Effector memory CD4-positive, alpha-beta T cell (primary cell): ENCODE results near the gene MFNG.
A peak's percentile ranks its signal among the peaks of the same experiment; 100 is the strongest.

Source experiments
- DNase-seq, 3 donors: peaks; one replicate each; pipeline ENCODE4 v3.0.0-alpha.2; 2020
- H3K27ac ChIP-seq: 2 replicates; pipeline ENCODE4 v1.7.0; 2013; ENCODE audit warnings: mild to moderate bottlenecking, low read length, moderate library complexity; ENCODE audit not compliant: insufficient read depth, poor library complexity, severe bottlenecking
- H3K27me3 ChIP-seq: replicated peaks from 2 replicates; pipeline ENCODE4 v1.7.0; 2013; ENCODE audit warnings: mild to moderate bottlenecking, low read length; ENCODE audit not compliant: insufficient read depth, control insufficient read depth, poor library complexity, severe bottlenecking
- H3K36me3 ChIP-seq: 2 replicates; pipeline ENCODE4 v1.7.0; 2013; ENCODE audit warnings: mild to moderate bottlenecking, low read length, moderate library complexity; ENCODE audit not compliant: control insufficient read depth, insufficient read depth
- H3K4me1 ChIP-seq: 2 replicates; pipeline ENCODE4 v1.7.0; 2013; ENCODE audit warnings: low read length, mild to moderate bottlenecking; ENCODE audit not compliant: control insufficient read depth, insufficient read depth, poor library complexity, severe bottlenecking
- H3K4me3 ChIP-seq: 2 replicates; pipeline ENCODE4 v1.7.0; 2013; ENCODE audit warnings: low read length, low read depth, mild to moderate bottlenecking; ENCODE audit not compliant: insufficient read depth, poor library complexity, severe bottlenecking
- H3K9me3 ChIP-seq: 2 replicates; pipeline ENCODE4 v1.7.0; 2013; ENCODE audit warnings: mild to moderate bottlenecking, low read length, moderate library complexity; ENCODE audit not compliant: control insufficient read depth

Gene MFNG

DNA sequence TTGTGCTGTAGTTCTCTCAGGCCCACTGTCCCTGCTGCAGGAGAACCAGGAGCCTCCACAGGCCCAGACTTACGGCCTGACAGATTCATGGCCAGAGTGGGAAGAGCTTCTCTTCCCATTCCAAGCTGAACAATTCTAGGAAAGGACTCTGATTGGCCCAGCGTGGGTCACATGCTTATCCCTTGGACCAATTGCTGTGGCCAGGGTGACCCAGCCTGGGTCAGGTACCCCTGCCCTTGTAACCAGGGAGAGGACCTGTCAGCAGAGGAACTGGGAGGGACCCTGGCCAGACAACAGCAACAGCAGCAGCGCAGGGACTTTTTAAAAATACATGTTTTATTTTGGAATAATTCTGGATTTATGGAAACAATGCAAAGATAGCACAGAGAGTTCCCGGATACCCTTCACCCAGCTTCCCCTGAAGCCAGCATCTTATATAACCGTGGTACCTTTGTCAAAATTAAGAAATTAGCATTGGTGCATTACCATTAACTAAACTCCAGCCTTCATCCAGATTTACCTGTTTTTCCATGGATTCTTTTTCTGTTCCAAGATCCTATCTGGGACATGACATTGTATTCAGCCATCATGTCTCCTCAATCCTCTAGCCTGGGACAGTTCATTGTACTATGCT is 50.1 kb downstream of the MFNG start:
- no peaks in the 10 kb centered on the region for H3K36me3 ChIP-seq
- no peak overlapping the region for H3K27ac ChIP-seq
- DNase-seq: no peak
- no peaks in the 10 kb centered on the region for H3K4me1 ChIP-seq
- H3K27me3 ChIP-seq: no peaks in the 10 kb centered on the region
- no peak overlapping the region for H3K4me3 ChIP-seq
- H3K9me3 ChIP-seq: no peaks in the 10 kb centered on the region

DNA sequence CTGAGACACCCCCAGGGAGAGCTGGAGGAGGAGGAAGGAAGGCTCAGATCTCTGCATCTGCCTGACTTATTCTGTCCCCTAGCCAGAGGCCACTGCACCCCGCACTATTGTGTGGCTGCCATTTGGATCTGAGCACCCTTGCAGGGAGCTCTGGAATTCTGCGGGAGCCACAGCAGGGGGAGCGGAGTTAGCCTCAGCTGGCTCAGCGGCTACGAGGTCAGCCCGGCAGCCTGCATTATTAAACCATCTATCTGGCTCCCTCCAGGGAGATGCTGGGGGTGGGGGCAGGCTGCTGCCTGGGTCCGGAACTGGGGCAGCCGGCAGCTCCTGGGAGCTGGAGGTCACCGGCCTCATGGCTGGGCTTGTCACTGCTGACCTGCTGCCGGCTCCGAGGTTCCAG is 52.4 kb downstream of the MFNG start:
- no peak overlapping the region for H3K4me3 ChIP-seq
- peaks cover 2% of the 10 kb centered on the region for H3K27me3 ChIP-seq
- no peaks in the 10 kb centered on the region for H3K9me3 ChIP-seq
- no peaks in the 10 kb centered on the region for H3K4me1 ChIP-seq
- no peak overlapping the region for H3K27ac ChIP-seq
- no peaks in the 10 kb centered on the region for H3K36me3 ChIP-seq
- DNase-seq: no peak

DNA sequence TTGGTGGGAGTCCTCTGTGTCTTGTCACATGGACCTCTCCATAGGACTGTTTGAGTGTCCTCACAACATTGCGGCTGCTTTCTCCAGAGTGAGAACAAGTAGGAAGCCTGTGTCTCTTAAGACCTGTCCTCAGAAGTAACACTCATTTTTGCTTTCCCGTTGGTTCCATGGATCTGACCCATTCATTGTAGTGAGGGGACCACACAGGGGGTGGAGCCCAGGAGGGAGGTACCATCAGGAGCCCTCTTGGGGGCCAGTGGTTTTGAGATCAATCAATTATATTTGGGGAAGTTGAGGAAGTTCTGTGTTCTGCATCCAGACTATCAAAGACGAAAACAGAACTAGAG is 53.5 kb downstream of the MFNG start:
- no peak for DNase-seq
- Histone ChIP-seq H3K4me3 (no peak overlapping the region), H3K36me3 (no peaks in the 10 kb centered on the region), H3K4me1 (peaks cover 6% of the 10 kb centered on the region), H3K27ac (no peak overlapping the region), H3K9me3 (no peaks in the 10 kb centered on the region), H3K27me3 (peaks cover 13% of the 10 kb centered on the region)

DNA sequence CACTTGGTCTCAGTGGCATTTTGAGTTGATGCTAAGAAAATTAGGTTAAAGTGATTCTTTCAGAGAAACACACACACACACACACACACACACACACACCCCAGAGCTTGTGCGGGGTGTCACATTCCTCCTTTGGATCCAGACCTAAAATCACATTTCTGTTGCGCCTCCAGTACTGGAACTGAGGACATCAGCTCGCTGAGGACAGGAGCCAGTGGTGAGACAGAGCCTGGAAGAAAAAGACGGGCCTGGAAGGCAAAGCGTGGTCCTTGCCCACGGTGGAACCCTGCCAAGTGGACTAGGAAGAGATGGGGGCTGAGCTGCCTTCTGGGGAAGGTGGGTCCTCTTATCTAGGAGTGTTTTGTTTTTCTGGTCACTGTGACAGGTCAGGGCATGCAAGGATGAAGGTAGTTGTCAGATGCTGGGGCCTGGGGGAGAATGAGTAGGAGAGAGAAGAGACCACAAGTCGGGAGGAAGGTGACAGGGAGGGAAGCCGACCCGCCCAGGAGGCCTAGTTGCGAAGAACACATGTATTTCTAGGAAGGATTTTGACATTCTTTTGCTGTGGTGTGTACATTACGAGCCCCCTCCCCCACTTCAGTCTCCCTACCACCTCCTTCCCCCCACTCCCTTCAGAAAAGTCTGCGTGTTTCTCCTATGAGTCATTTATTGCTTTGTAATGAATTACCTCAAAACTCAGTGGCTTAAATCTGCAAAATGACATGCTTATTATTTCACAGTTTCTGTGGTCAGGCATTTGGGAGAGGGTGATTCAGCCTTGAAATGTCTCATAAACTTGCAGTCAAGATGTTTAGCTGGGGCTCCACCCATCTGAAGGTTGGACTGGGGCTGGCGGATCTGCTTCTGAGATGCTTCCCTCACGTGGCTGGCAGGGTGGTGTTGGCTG is 54.1 kb downstream of the MFNG start:
- H3K27me3 ChIP-seq: peaks cover 18% of the 10 kb centered on the region
- H3K27ac ChIP-seq: no peak overlapping the region
- H3K4me1 ChIP-seq: peaks cover 6% of the 10 kb centered on the region
- H3K4me3 ChIP-seq: no peak overlapping the region
- H3K36me3 ChIP-seq: no peaks in the 10 kb centered on the region
- no peak for DNase-seq
- no peaks in the 10 kb centered on the region for H3K9me3 ChIP-seq

DNA sequence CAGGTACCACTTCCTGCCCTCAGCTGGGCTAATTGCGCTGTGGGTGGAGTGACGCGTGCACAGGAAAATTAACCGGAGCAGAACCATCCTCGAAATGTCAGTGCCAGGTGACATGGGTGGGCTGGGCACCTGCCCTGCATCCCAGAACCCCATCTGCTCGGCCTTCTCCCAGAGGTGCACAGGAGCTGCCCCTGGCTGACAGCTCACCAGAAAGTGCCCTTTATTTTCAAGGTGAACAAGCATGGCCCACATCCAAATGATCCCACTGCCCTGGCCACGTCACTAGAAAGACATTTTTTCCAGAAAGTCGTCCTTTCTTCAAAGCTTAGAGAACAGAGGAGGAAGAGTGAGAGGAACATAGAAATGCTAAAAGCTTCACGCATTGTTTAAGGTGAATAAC is 54.8 kb downstream of the MFNG start:
- no peak for DNase-seq
- H3K36me3 ChIP-seq: no peaks in the 10 kb centered on the region
- no peak overlapping the region for H3K4me3 ChIP-seq
- no peaks in the 10 kb centered on the region for H3K9me3 ChIP-seq
- peaks cover 11% of the 10 kb centered on the region for H3K4me1 ChIP-seq
- H3K27ac ChIP-seq: no peak overlapping the region
- H3K27me3 ChIP-seq: peaks cover 25% of the 10 kb centered on the region

DNA sequence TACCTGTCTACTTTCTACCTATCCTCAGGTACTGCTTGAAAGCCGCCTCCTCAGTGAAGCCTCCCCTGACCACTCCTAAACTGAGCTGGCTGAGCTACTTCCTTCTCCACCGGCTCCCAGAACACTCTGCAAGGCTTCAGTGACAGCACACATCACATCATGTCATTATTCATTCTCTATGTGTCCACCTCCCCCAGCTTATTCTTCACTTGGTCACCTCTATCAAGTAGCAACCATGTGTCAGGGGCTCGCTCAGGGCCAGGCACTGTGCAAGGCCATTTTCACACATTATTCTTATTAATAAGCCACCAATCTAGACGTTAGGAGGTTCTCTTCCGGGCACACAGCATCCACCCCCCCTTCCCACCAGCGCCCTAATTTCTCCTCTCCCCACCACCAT is 55.2 kb downstream of the MFNG start:
- no peak for DNase-seq
- Histone ChIP-seq H3K36me3 (no peaks in the 10 kb centered on the region), H3K4me3 (no peak overlapping the region), H3K4me1 (peaks cover 11% of the 10 kb centered on the region), H3K27me3 (peaks cover 28% of the 10 kb centered on the region), H3K9me3 (no peaks in the 10 kb centered on the region), H3K27ac (no peak overlapping the region)

DNA sequence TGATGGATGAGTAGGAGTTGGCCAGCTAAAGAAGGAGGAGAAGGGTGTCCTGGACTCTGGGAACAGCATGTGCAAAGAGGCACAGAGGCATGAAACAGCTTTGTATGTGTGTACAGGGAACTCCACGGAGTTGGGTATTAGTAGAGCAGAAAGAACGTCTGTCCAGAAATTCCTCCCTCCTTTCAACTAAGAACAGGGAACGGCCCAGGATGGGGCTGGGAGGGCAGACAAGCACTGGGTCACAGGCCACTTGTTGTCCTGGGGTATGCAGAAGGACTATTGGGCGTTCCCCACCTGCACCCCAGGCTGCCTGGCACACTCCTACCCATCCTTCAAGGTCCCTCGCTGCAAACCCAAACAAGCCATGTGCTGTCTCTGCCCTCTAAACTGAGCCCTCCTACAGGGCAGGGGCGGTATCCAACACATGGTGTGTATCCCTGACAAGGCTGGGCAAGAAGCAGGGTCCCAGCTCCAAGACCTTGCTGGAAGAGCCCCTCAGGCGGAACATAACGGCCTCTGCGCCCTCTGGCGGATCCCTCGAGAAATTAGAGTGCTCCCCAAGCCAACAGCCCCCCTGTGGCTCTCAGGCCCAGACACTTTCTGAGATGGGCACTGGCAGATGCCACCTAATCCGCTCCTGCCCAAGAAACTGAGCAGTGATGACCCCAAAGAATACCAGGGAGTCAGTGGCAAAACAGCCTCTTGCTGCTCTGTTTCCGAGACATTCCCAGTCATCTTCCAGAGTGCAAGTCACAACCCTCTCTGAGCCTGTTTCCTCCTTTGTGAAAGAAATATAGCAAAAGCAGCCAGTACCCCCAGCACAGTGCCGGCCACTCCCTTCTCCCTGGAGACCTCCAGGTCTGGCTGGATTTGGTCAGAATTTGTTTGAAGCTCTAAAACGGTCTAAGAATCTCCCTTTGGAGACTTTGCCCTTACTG is 57.3 kb downstream of the MFNG start:
- Histone ChIP-seq H3K27ac (no peak overlapping the region), H3K36me3 (no peaks in the 10 kb centered on the region), H3K27me3 (peaks cover 28% of the 10 kb centered on the region), H3K4me3 (no peak overlapping the region), H3K4me1 (peaks cover 11% of the 10 kb centered on the region), H3K9me3 (no peaks in the 10 kb centered on the region)
- DNase-seq: peak; percentile 17 to 31 (median 27)

DNA sequence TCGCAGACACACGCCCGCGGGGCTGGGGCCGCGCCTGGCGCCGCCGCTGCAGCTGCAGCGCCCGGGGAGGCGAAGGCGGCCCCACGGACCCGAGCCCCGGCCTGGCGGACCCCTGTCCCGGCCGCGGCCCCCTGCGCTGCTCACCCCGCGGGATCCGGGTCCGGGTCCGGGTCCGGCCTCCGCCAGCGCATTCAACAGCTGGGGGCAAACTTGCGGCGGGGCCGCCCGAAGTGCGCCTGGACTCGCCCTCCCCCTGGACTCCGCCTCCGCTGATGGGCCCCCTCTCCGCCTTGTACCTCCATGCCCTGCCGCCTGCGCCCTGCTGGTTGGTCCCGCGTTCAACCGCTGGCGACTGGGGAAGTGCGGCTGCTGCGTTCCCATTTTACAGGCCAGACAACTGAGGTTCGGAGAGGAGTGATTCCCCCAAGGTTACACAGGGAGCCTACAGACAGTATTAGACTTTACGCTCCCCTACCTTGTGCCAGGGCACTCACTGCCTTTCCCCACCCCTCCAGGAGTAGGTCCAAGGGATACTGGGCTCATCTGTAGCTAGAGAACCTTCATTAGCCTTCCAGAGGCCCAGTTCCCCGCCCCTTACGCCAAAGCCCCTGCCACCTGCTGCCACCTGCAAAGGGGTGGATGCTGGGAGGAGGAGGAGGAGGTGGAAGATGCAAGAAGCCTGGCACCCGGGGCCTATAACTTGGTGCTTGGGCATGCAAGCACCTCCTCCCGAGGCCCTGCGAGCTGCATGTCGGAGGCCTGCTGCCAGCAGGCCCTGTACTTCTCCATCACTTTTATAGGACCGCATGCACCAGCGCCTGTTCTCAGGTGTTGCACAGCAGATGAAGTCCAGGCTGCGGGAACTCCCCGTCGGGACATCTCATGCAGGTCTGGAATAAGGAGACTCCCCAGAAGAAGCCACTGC is 58.2 kb downstream of the MFNG start:
- H3K27ac ChIP-seq: no peak overlapping the region
- peaks cover 11% of the 10 kb centered on the region for H3K4me1 ChIP-seq
- no peaks in the 10 kb centered on the region for H3K9me3 ChIP-seq
- no peaks in the 10 kb centered on the region for H3K36me3 ChIP-seq
- no peak for DNase-seq
- H3K27me3 ChIP-seq: peaks cover 28% of the 10 kb centered on the region
- no peak overlapping the region for H3K4me3 ChIP-seq

DNA sequence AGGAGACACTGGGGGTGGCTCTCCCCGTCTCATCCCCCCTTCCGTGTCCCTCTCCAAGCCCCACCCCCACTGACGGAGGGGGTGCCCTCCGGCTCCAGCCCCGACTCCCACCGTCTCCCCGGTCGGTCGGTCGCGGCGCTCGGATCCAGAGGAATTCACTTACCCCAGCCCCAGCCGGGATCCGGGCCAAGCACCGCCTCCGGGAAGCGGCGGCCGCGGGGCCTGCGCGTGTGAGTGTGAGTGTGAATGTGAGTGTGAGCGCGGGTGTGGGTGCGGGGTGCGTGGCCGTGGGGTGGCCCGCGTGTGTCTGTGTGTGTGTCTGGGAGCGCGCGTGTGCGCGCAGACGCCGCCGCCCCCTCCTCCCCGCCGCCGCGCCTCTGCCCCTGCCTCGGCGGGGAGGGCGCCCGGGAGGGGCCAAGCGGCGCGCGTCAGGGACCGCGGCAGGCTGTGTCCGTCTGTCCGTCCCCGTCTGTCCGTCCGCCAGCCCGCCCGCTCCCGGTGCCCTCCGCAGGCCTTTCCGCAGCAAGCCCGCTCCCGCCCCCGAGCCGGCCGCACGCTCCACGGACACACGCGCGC is 59.0 kb downstream of the MFNG start, which contains the start of gene ELFN2:
Gene ELFN2 (minus strand): TSS at position 345 of the 576 bp plus-strand sequence. CDS start 51,945 bp downstream, outside the sequence.
- H3K27me3 ChIP-seq: peaks cover 28% of the 10 kb centered on the region
- H3K27ac ChIP-seq: no peak within 1 kb of the TSS
- peaks cover 11% of the 10 kb centered on the region for H3K4me1 ChIP-seq
- no peaks in the 10 kb centered on the region for H3K9me3 ChIP-seq
- no peak for DNase-seq
- H3K4me3 ChIP-seq: peak within 1 kb of the TSS; percentile 29
- H3K36me3 ChIP-seq: no peaks in the 10 kb centered on the region
